GM12865 (cell line): ENCODE results near the gene TEX28.

Experiments used
- DNase-seq: peaks from one replicate; pipeline ENCODE4 v3.0.0; 2010; ENCODE audit warnings: low read depth
- H3K4me3 ChIP-seq: 2 replicates; pipeline ENCODE4 v1.5.1; 2011; ENCODE audit warnings: mild to moderate bottlenecking, low read depth, low read length, control low read depth
- CTCF ChIP-seq: IDR thresholded peaks from 2 replicates; pipeline ENCODE4 v1.5.1; 2011; ENCODE audit warnings: low read length, control low read depth, low read depth, inconsistent platforms; ENCODE audit not compliant: insufficient read depth; ENCODE audit errors: missing control alignments

The TEX28 gene

GRCh38 chrX:154329294-154329693 lies 34.4 kb upstream of the TEX28 start:
- no peak for DNase-seq
- H3K4me3 ChIP-seq: no peak overlapping the region
- no peak for TF ChIP-seq CTCF

GRCh38 chrX:154328646-154329045 lies 33.7 kb upstream of the TEX28 start:
- DNase-seq: no peak
- H3K4me3 ChIP-seq: no peak overlapping the region
- no peak for TF ChIP-seq CTCF

- no peak for TF ChIP-seq CTCF
- H3K4me3 ChIP-seq: no peak overlapping the region
- DNase-seq: no peak
Measured at GRCh38 chrX:154327038-154327820, 32.3 kb upstream of the TEX28 start.

GRCh38 chrX:154325541-154325940 lies 30.6 kb upstream of the TEX28 start:
- no peak for DNase-seq
- no peak for TF ChIP-seq CTCF

GRCh38 chrX:154323537-154323936 lies 28.6 kb upstream of the TEX28 start:
- no peak for DNase-seq
- no peak overlapping the region for H3K4me3 ChIP-seq
- no peak for TF ChIP-seq CTCF

More at GRCh38 chrX:154325541-154325940, 30.6 kb upstream of the TEX28 start:
- H3K4me3 ChIP-seq: no peak overlapping the region

GRCh38 chrX:154322890-154323289 lies 28.0 kb upstream of the TEX28 start:
- no peak for TF ChIP-seq CTCF
- DNase-seq: no peak
- H3K4me3 ChIP-seq: no peak overlapping the region

GRCh38 chrX:154321594-154321993 lies 26.7 kb upstream of the TEX28 start:
- no peak for DNase-seq
- H3K4me3 ChIP-seq: no peak overlapping the region
- TF ChIP-seq CTCF: no peak
